H9 (cell line): ENCODE results near the gene IL36RN. TPM values are rescaled to one million over a fixed set of nuclear protein-coding genes. Genes with fewer than 3 reads are reported as not detected.

ENCODE experiments used
- DNase-seq: peaks from one replicate; pipeline ENCODE4 v3.0.0-alpha.2; 2017
- H2AFZ ChIP-seq: one replicate; pipeline ENCODE4 v1.6.1; 2013; ENCODE audit warnings: mild to moderate bottlenecking, low read length, control low read depth, moderate library complexity
- H2AK5ac ChIP-seq: 2 replicates; pipeline ENCODE4 v1.6.1; 2013; ENCODE audit warnings: low read length, control low read depth, mixed read lengths; ENCODE audit not compliant: insufficient read length
- H2BK120ac ChIP-seq: one replicate; pipeline ENCODE4 v1.6.1; 2013; ENCODE audit warnings: low read depth, mild to moderate bottlenecking, low read length, control low read depth, inconsistent platforms; ENCODE audit not compliant: poor library complexity, severe bottlenecking
- H2BK12ac ChIP-seq: 2 replicates; pipeline ENCODE4 v1.6.1; 2013; ENCODE audit warnings: low read length, control low read depth, mixed read lengths, low read depth; ENCODE audit not compliant: insufficient read length
- H2BK15ac ChIP-seq: 2 replicates; pipeline ENCODE4 v1.6.1; 2013; ENCODE audit warnings: low read depth, low read length, control low read depth
- H2BK20ac ChIP-seq: one replicate; pipeline ENCODE4 v1.6.1; 2013; ENCODE audit warnings: low read depth, mild to moderate bottlenecking, low read length, control low read depth, inconsistent platforms; ENCODE audit not compliant: poor library complexity, severe bottlenecking
- H2BK5ac ChIP-seq: 2 replicates; pipeline ENCODE4 v1.6.1; 2013; ENCODE audit warnings: low read length, control low read depth, mixed read lengths; ENCODE audit not compliant: insufficient read length
- H3K14ac ChIP-seq: 2 replicates; pipeline ENCODE4 v1.6.1; 2013; ENCODE audit warnings: low read length, control low read depth; ENCODE audit not compliant: insufficient read depth
- H3K18ac ChIP-seq: 2 replicates; pipeline ENCODE4 v1.6.1; 2013; ENCODE audit warnings: low read depth, mild to moderate bottlenecking, mixed read lengths, low read length, control low read depth; ENCODE audit not compliant: insufficient read length
- H3K23ac ChIP-seq: 2 replicates; pipeline ENCODE4 v1.6.1; 2013; ENCODE audit warnings: low read length, control low read depth, mixed read lengths, low read depth; ENCODE audit not compliant: insufficient read length
- H3K23me2 ChIP-seq: 2 replicates; pipeline ENCODE4 v1.6.1; 2013; ENCODE audit warnings: low read depth, mild to moderate bottlenecking, mixed read lengths, low read length, control low read depth; ENCODE audit not compliant: insufficient read length, poor library complexity, severe bottlenecking
- H3K27ac ChIP-seq: 2 replicates; pipeline ENCODE4 v1.5.1; 2013; ENCODE audit warnings: low read length, control low read depth, mixed read lengths, low read depth; ENCODE audit not compliant: insufficient read length
- H3K27me3 ChIP-seq: 2 replicates; pipeline ENCODE4 v1.6.1; 2013; ENCODE audit warnings: low read length, control low read depth, inconsistent platforms; ENCODE audit not compliant: insufficient read depth
- H3K4ac ChIP-seq: 2 replicates; pipeline ENCODE4 v1.6.1; 2013; ENCODE audit warnings: low read depth, mild to moderate bottlenecking, control low read depth, inconsistent platforms, low read length, moderate library complexity
- H3K4me1 ChIP-seq: 2 replicates; pipeline ENCODE4 v1.6.1; 2013; ENCODE audit warnings: low read length, control low read depth, inconsistent platforms; ENCODE audit not compliant: insufficient read depth
- H3K4me2 ChIP-seq: 2 replicates; pipeline ENCODE4 v1.6.1; 2013; ENCODE audit warnings: low read length, control low read depth, mixed read lengths; ENCODE audit not compliant: insufficient read length, insufficient read depth
- H3K56ac ChIP-seq: 2 replicates; pipeline ENCODE4 v1.6.1; 2013; ENCODE audit warnings: low read depth, mild to moderate bottlenecking, mixed read lengths, low read length, control low read depth; ENCODE audit not compliant: insufficient read length
- H3K79me1 ChIP-seq: 2 replicates; pipeline ENCODE4 v1.6.1; 2013; ENCODE audit warnings: low read depth, mild to moderate bottlenecking, moderate library complexity, low read length, control low read depth, inconsistent platforms; ENCODE audit not compliant: insufficient read depth, poor library complexity, severe bottlenecking
- H3K79me2 ChIP-seq: 2 replicates; pipeline ENCODE4 v1.6.1; 2013; ENCODE audit warnings: low read length, control low read depth, inconsistent platforms; ENCODE audit not compliant: insufficient read depth
- H3K9ac ChIP-seq: 2 replicates; pipeline ENCODE4 v1.6.1; 2013; ENCODE audit warnings: low read length, control low read depth, mixed read lengths; ENCODE audit not compliant: insufficient read length; ENCODE audit errors: extremely low read depth
- H3K9me3 ChIP-seq: one replicate; pipeline ENCODE4 v1.6.1; 2013; ENCODE audit warnings: low read depth, low read length, inconsistent platforms; ENCODE audit not compliant: control insufficient read depth
- H3T11ph ChIP-seq: one replicate; pipeline ENCODE4 v1.6.1; 2013; ENCODE audit warnings: mild to moderate bottlenecking, low read length, control low read depth, inconsistent platforms
- H4K20me1 ChIP-seq: one replicate; pipeline ENCODE4 v1.6.1; 2013; ENCODE audit not compliant: control insufficient read depth, insufficient read length, insufficient read depth
- H4K5ac ChIP-seq: 2 replicates; pipeline ENCODE4 v1.6.1; 2013; ENCODE audit warnings: low read depth, mild to moderate bottlenecking, mixed read lengths, low read length, control low read depth; ENCODE audit not compliant: insufficient read length
- H4K8ac ChIP-seq: replicated peaks from 2 replicates; pipeline ENCODE4 v1.6.1; 2013; ENCODE audit warnings: low read length, control low read depth, mixed read lengths, low read depth; ENCODE audit not compliant: insufficient read length
- H4K91ac ChIP-seq: 2 replicates; pipeline ENCODE4 v1.6.1; 2013; ENCODE audit warnings: low read depth, mild to moderate bottlenecking, moderate library complexity, mixed read lengths, low read length, control low read depth; ENCODE audit not compliant: insufficient read length
- H3K27ac Mint-ChIP-seq, 3 experiments: 2 replicates in 2 of 3; 3 replicates in 1 of 3; pipeline ENCODE4 v1.8.0; 2020 to 2021; ENCODE audit warnings: mixed read lengths in 3 of 3, mild to moderate bottlenecking in 1 of 3, moderate library complexity in 1 of 3
- H3K27me3 Mint-ChIP-seq: 2 replicates; pipeline ENCODE4 v1.8.0; 2021; ENCODE audit warnings: low read depth, mild to moderate bottlenecking, moderate library complexity, mixed read lengths
- H3K36me3 Mint-ChIP-seq, 3 experiments: 2 replicates in 2 of 3; 3 replicates in 1 of 3; pipeline ENCODE4 v1.8.0; 2020 to 2021; ENCODE audit warnings: low read depth in 3 of 3, mixed read lengths in 3 of 3; ENCODE audit not compliant: insufficient read depth in 1 of 3
- H3K4me1 Mint-ChIP-seq, 2 experiments: 2 replicates each; pipeline ENCODE4 v1.8.0; 2020; ENCODE audit warnings: mixed read lengths in 2 of 2
- H3K4me3 Mint-ChIP-seq, 2 experiments: 2 replicates in 1 of 2; 3 replicates in 1 of 2; pipeline ENCODE4 v1.8.0; 2020 to 2021; ENCODE audit warnings: mild to moderate bottlenecking in 2 of 2, mixed read lengths in 2 of 2, moderate library complexity in 1 of 2
- H3K9me3 Mint-ChIP-seq, 2 experiments: 2 replicates in 1 of 2; 3 replicates in 1 of 2; pipeline ENCODE4 v1.8.0; 2020; ENCODE audit warnings: mild to moderate bottlenecking in 2 of 2, mixed read lengths in 2 of 2, moderate library complexity in 1 of 2
- WGBS: extraction: QIAGEN DNeasy Blood & Tissue Kit; methylation state at CpG from one replicate; pipeline ENCODE4 v1.1.7; 2013; ENCODE audit warnings: missing lambda C conversion rate, low lambda C conversion rate, mixed read lengths; ENCODE audit not compliant: insufficient read length; ENCODE audit errors: extremely low coverage; 5-methylcytosine and 5-hydroxymethylcytosine counted together
- total RNA-seq: library from RNA; stranded (reverse); gene quantifications from 2 replicates; pipeline ENCODE4 v1.2.1, GENCODE V29; 2021
- TF ChIP-seq, protein P1 (sequence below): fragments of 200-600 bp; sonication (generic); conservative IDR thresholded peaks from 3 replicates; pipeline ENCODE4 v1.8.0; 2021; ENCODE audit warnings: antibody characterized with exemption, mild to moderate bottlenecking

The IL36RN gene
- total RNA-seq, 1 experiment from 2014 or later = not detected

DNA sequence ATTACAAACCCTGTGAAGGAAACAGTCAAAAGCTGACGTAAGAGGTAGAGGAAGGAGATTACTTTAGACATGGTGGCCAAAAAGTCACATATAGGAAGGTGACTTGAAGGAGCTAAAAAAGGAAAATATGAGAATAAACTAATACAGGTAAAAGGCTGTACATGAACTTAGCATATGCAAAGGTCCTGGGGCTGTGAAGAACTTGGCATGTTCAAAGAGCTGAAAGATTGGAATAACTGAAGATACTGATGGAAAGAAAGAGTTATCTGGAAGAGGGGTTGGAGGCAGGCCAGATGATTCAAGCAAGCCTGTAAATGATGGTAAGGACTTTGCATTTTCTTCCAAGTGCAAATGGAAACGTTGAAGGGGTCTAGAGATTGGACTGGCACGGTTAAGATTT, 40.5 kb upstream of the IL36RN start:
- H3K56ac ChIP-seq = no peak overlapping the region
- peaks cover 46% of the 10 kb centered on the region for H3K27me3 Mint-ChIP-seq
- H3K18ac ChIP-seq = no peak overlapping the region
- H3K4me1 Mint-ChIP-seq = no peaks in the 10 kb centered on the region
- no peak overlapping the region for H3K4ac ChIP-seq
- no peak overlapping the region for H3K23ac ChIP-seq
- no peak overlapping the region for H3T11ph ChIP-seq
- no peak overlapping the region for H4K91ac ChIP-seq
- no peaks in the 10 kb centered on the region for H3K23me2 ChIP-seq
- no peak overlapping the region for H2BK15ac ChIP-seq
- DNase-seq = no peak
- H3K27ac ChIP-seq = no peak overlapping the region
- no peaks in the 10 kb centered on the region for H3K79me1 ChIP-seq
- no peak overlapping the region for H2BK20ac ChIP-seq
- H3K79me2 ChIP-seq = no peaks in the 10 kb centered on the region
- no peak overlapping the region for H2BK5ac ChIP-seq
- no peak overlapping the region for H3K14ac ChIP-seq
- H3K4me2 ChIP-seq = no peak overlapping the region
- no peaks in the 10 kb centered on the region; the same call in 1 of the 2 replicates for H3K27me3 ChIP-seq
- H4K5ac ChIP-seq = no peak overlapping the region
- no peak overlapping the region for H2AFZ ChIP-seq
- H4K8ac ChIP-seq = no peak overlapping the region
- H3K9me3 ChIP-seq = no peaks in the 10 kb centered on the region
- H3K4me1 ChIP-seq = no peaks in the 10 kb centered on the region
- peaks cover 27 to 61% of the 10 kb centered on the region in 2 experiments for H3K9me3 Mint-ChIP-seq
- no peak overlapping the region for H3K9ac ChIP-seq
- H4K20me1 ChIP-seq = no peaks in the 10 kb centered on the region
- TF ChIP-seq, protein P1, sequence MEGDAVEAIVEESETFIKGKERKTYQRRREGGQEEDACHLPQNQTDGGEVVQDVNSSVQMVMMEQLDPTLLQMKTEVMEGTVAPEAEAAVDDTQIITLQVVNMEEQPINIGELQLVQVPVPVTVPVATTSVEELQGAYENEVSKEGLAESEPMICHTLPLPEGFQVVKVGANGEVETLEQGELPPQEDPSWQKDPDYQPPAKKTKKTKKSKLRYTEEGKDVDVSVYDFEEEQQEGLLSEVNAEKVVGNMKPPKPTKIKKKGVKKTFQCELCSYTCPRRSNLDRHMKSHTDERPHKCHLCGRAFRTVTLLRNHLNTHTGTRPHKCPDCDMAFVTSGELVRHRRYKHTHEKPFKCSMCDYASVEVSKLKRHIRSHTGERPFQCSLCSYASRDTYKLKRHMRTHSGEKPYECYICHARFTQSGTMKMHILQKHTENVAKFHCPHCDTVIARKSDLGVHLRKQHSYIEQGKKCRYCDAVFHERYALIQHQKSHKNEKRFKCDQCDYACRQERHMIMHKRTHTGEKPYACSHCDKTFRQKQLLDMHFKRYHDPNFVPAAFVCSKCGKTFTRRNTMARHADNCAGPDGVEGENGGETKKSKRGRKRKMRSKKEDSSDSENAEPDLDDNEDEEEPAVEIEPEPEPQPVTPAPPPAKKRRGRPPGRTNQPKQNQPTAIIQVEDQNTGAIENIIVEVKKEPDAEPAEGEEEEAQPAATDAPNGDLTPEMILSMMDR = no peak
- H2BK120ac ChIP-seq = no peak overlapping the region
- no CpG with 5 or more reads among the region's 3 CpGs for WGBS
- no peaks in the 10 kb centered on the region; a peak in 1 of 7 replicates for H3K36me3 Mint-ChIP-seq
- H3K4me3 Mint-ChIP-seq = no peak overlapping the region
- no peak overlapping the region for H2BK12ac ChIP-seq
- no peak overlapping the region for H3K27ac Mint-ChIP-seq
- H2AK5ac ChIP-seq = no peak overlapping the region
